Panc1 (cell line): Measurements from ENCODE around the gene GRIK1.

ENCODE experiments used
- CTCF ChIP-seq: fragments of 450-650 bp; IDR thresholded peaks from 2 replicates; pipeline ENCODE4 v1.5.1; 2017; ENCODE audit warnings: mild to moderate bottlenecking
- REST ChIP-seq, 2 experiments: IDR thresholded peaks; 2 replicates each; pipeline ENCODE4 v1.6.1; 2011 to 2012; ENCODE audit warnings: low read depth in 2 of 2, control low read depth in 1 of 2, low read length in 1 of 2, mild to moderate bottlenecking in 1 of 2, moderate library complexity in 1 of 2; ENCODE audit not compliant: insufficient read depth in 1 of 2

- no peak for TF ChIP-seq REST (IDR thresholded peaks at IDR 0.05; ENCODE audit: insufficient read depth in 1 of 2, low read depth in 2 of 2, low read length in 1 of 2)
- TF ChIP-seq CTCF, result no peak
Measured at GRCh38 chr21:29621525-29621924, 318.3 kb downstream of the GRIK1 start.
